Posterior cingulate gyrus (tissue), 11 donors: ENCODE results near the gene ASPN.

ENCODE experiments used
- DNase-seq, 10 donors: peaks; one replicate each; pipeline versions ENCODE4 v3.0.0 to v3.0.0-alpha.2; 2020 to 2021; ENCODE audit warnings: mixed read lengths in 3 of 10
- intact Hi-C: fragments of 100-400 bp; cut with DNase I; formaldehyde crosslinking; loops from one replicate; pipeline ENCODE4 v1.15.1; 2023

The ASPN gene

DNA sequence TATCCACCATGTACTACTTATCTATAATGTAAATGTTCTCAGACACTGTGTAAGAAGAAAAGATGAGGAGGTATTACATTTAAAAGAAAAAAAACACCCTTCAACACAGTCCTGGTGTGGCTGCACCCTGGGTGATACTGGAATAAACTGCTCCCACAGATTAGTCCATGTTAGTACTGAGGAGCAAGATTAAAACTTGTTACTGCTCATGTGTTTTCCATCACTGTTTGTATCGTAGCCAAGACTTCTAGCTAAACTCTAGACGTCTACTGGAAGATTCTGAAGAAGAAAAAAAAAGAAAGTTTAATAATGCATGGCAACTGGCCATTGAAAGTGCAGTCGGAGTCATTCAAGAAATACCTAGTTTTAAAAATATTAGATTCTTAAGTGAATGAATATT is at the start of gene ASPN:
ASPN (minus strand) TSS at position 178 of the 400 bp plus-strand sequence.
- intact Hi-C loops: no loop called here
- DNase-seq: no peak

- intact Hi-C loops: no loop called here
Measured at GRCh38 chr9:92530893-92531292, 48.6 kb upstream of the ASPN start.

GRCh38 chr9:92529124-92529523 is 46.8 kb upstream of the ASPN start:
- intact Hi-C loops: no loop called here
- DNase-seq: no peak

More at GRCh38 chr9:92530893-92531292, 48.6 kb upstream of the ASPN start:
- DNase-seq: no peak

GRCh38 chr9:92528522-92528849 is 46.2 kb upstream of the ASPN start:
- DNase-seq: no peak
- intact Hi-C loops: no loop called here

GRCh38 chr9:92527832-92528521 is 45.7 kb upstream of the ASPN start:
- intact Hi-C loops: no loop called here
- DNase-seq: no peak

DNA sequence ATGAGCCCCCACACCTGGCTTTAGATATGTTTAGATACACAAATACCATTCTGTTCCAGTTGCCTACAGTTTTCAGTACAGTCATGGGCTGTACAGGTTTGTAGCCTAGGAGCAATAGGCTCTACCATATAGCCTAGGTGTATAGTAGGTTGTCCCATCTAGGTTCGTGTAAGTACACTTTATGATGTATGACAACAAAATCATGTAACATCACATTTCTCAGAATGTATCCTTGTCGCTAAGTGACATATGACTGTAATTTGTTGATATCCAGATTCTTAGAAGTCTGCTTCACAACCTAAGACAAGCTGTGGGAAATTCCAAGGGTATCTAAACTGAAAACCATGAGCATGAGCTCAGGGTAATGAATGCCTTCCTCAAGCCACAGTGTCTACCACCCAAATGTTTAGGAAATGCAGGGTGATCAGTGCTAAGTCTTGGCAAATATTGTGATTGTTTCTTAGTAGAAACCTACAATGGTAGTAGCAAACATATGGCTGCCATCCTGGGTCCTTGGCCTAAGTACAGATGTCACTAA is 45.1 kb upstream of the ASPN start:
- intact Hi-C loops: no loop called here
- no peak for DNase-seq

- intact Hi-C loops: no loop called here
Measured at GRCh38 chr9:92525306-92525705, 43.0 kb upstream of the ASPN start.

DNA sequence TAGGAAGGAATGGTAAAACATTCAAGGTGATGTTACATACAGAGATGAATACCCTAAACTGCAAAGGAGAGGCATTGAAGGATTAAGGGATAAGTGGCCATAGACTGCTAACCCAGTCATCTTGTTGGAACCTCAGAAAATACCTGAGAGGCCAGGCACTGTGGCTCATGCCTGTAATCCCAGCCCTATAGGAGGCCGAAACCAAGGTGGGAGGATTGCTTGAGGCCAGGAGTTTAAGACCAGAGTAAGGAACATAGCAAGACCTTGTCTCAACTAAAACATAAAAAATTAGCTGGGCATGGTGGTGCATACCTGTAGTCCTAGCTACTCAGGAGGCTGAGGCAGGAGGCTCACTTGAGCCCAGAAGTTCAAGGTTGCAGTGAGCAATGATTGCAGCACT is 42.6 kb upstream of the ASPN start:
- intact Hi-C loops: no loop called here
- DNase-seq: no peak

More at GRCh38 chr9:92525306-92525705, 43.0 kb upstream of the ASPN start:
- no peak for DNase-seq

DNA sequence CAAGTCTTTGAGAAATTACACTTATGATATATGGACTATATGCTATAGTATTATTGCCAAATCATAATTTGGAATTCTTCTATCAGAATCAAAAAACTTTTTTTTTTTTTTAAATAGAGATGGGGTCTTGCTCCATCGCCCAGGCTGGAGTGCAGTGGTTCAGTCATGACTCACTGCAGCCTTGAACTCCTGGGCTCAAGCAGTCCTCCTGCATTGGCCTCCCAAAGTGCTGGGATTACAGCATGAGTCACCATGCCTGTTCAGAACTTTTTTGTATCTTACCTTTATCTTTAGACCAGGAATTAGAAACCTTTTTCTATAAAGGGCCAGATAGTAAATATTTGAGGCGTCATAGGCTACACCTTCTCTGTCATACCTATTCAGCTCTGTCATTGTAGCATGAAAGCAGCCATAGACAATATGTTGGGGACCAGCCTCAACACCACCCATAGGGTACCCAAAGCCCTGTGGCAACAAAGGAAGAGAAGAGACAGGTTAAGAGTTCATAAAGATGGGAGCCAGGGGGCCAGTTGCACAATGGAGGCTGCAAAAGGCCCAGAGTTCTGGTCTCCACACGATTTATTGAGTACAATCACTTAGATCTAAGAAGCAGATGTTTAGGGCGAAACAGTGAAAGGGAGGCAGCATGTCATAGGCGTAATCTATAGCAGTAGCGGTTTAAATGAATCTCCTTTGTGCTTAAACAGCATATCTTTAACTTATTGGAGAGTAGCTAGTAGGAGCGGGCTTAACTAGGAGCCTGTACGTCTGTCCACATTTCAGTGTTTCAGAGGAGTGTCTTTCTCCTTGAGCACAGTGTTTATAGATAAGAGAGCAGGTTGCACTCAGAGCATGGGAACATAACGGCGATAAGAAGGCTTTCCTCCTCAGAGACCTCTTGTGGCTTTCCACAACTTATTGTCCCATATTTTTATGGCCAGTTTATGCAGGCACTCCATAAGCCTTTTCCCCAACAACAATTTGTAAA is 41.0 kb upstream of the ASPN start:
- no peak for DNase-seq
- intact Hi-C loops: no loop called here

- DNase-seq: no peak
- intact Hi-C loops: no loop called here
Measured at GRCh38 chr9:92520837-92521236, 38.5 kb upstream of the ASPN start.

GRCh38 chr9:92518199-92518598 is 35.9 kb upstream of the ASPN start:
- intact Hi-C loops: no loop called here
- no peak for DNase-seq

DNA sequence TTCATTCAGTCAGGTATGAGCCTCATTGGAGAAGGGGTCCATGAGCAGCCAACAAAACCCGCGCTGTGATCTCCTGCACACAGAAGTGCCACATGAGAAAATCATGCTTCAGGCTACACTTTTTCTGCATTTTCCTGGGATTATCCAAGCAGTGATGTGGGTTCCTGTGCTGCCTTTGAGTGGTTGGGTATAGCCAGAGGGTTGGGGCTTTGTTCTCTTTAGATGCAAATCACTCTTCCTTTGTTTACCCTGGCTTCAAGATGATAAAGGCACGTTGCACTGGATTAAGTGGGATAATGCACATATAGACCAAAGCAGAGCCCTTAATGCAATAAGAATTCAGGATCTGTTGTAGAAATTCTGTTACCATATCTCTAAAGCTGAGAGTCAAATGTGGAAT is 34.7 kb upstream of the ASPN start:
- DNase-seq: no peak
- intact Hi-C loops: no loop called here

GRCh38 chr9:92516521-92516920 is 34.2 kb upstream of the ASPN start:
- intact Hi-C loops: no loop called here
- DNase-seq: no peak

- intact Hi-C loops: no loop called here
- no peak for DNase-seq
Measured at GRCh38 chr9:92514635-92515034, 32.3 kb upstream of the ASPN start.

DNA sequence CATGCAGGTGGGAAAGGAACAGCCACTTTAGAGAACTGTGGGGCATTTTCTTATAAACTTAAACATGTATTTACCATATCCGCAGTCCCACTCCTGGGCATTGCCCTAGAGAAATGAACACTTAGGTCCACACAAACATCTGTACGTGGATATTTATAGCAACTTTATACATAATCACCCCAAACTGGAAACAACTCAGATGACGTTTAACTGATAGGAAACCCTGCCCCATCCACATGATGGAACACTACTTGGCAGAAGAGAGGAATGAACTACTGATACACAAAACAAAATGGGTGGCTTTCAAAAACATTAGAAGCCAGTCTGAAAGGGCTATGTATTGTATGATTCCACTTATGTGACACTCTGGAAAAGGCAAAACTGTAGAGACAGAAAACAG is 31.0 kb upstream of the ASPN start:
- intact Hi-C loops: no loop called here
- no peak for DNase-seq

GRCh38 chr9:92512622-92513021 is 30.3 kb upstream of the ASPN start:
- no peak for DNase-seq
- intact Hi-C loops: no loop called here

- intact Hi-C loops: no loop called here
- DNase-seq: no peak
Measured at GRCh38 chr9:92510747-92511146, 28.4 kb upstream of the ASPN start.

GRCh38 chr9:92509050-92509449 is 26.7 kb upstream of the ASPN start:
- DNase-seq: no peak
- intact Hi-C loops: loop anchor here (10.0 kb wide), 1 partner anchor 106 kb away; no protein-coding TSS in a partner anchor

DNA sequence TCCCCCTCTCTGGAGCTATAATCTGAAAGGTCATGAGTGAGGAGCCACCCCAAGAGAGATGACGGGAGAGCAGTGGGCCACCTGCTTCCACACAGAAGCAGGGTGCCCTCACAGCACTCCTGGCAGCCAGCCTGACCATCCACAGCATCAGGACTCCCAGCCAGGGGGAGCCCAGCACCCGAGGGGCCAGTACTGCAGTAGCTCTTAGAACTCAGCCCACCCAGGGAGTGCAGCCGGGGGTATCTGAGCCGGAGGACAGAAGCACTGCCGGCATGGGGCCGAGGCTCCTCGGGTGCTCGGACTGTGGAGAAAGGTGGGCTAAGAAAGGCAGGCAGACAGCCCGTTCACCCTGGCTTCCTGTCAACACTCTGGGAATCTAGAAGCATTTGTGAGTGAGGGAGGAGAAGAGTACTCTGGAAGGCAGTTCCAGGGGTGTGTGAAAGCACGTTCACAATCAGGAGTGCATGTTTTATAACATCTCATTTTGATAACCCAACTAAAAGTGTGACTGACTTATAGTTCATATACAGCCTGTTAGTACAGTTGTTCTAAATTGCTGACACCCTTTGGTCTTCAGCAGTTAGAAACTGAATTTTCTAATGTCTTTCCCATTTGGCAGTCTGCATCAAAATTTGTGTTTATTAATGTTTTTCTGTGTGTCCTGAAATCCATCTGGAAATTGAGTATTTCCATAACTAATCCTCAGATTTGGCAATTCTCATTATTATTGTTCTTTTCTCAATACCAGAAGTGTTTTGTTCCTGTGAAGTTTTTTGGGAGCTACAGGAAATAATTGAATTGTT is 25.9 kb upstream of the ASPN start:
- intact Hi-C loops: loop anchor here (10.0 kb wide), 1 partner anchor 107 kb away; no protein-coding TSS in a partner anchor
- DNase-seq: peak in 2 of 10 donors; percentile 64 to 69

- DNase-seq: no peak
- intact Hi-C loops: loop anchor here (10.0 kb wide), 1 partner anchor 107 kb away; no protein-coding TSS in a partner anchor
Measured at GRCh38 chr9:92507496-92507895, 25.2 kb upstream of the ASPN start.
